SK-N-SH (cell line): ENCODE data around the gene LCN15. TPM values are rescaled to one million over a fixed set of nuclear protein-coding genes. Genes with fewer than 3 reads are reported as not detected.
A peak's percentile ranks its signal among the peaks of the same experiment; 100 is the strongest.

Experiments used
- CTCF ChIA-PET: fragments of 300-600, 350-600 bp; formaldehyde crosslinking; extraction: SDS; loops from one replicate; lab custom pipeline; 2021; lab: Yijun Ruan, JAX
- POLR2A ChIA-PET: fragments of 350-600 bp; sonication (Branson Sonifier 250); formaldehyde crosslinking; extraction: SDS; loops from one replicate; lab custom pipeline; 2020; ENCODE audit warnings: antibody characterized with exemption, inconsistent platforms; lab: Yijun Ruan, JAX
- DNase-seq: peaks from one replicate; pipeline ENCODE4 v3.0.0; 2012
- H2AFZ ChIP-seq: fragments of 200-600 bp; sonication (generic); 2 replicates; pipeline ENCODE4 v1.8.1; 2016; ENCODE audit warnings: antibody characterized with exemption, mild to moderate bottlenecking, low read depth
- H3F3A ChIP-seq: fragments of 200-600 bp; sonication (generic); replicated peaks from 2 replicates; pipeline ENCODE3; 2016; ENCODE audit warnings: antibody characterized with exemption, mild to moderate bottlenecking; ENCODE audit not compliant: insufficient read depth
- H3K27ac ChIP-seq, 2 experiments: fragments of 200-500 bp in 1 of 2; fragments of 200-600 bp in 1 of 2; sonication (Bioruptor generic) in 1 of 2; sonication (generic), shearing (Covaris generic) in 1 of 2; 2 replicates each; pipeline versions ENCODE4 v1.5.1 to v1.6.1; 2014 to 2016; ENCODE audit warnings: low read depth in 2 of 2, inconsistent platforms in 1 of 2, low read length in 1 of 2, mild to moderate bottlenecking in 1 of 2, mixed read lengths in 1 of 2
- H3K27me3 ChIP-seq: fragments of 200-600 bp; sonication (generic), shearing (Covaris generic); 2 replicates; pipeline ENCODE4 v1.6.1; 2016; ENCODE audit warnings: mixed run types; ENCODE audit not compliant: insufficient read depth
- H3K36me3 ChIP-seq, 2 experiments: fragments of 200-500 bp in 1 of 2; fragments of 200-600 bp in 1 of 2; sonication (Bioruptor generic) in 1 of 2; sonication (generic) in 1 of 2; replicated peaks in 1 of 2; 2 replicates each; pipeline versions ENCODE3 to v1.5.1; 2014 to 2016; ENCODE audit warnings: low read length in 1 of 2, mild to moderate bottlenecking in 1 of 2; ENCODE audit not compliant: insufficient read depth in 2 of 2, control insufficient read depth in 1 of 2
- H3K4me1 ChIP-seq, 2 experiments: fragments of 200-500 bp in 1 of 2; fragments of 200-600 bp in 1 of 2; sonication (Bioruptor generic) in 1 of 2; sonication (generic), shearing (Covaris generic) in 1 of 2; 2 replicates each; pipeline versions ENCODE4 v1.5.1 to v1.6.1; 2014 to 2016; ENCODE audit warnings: low read depth in 1 of 2, low read length in 1 of 2, mixed run types in 1 of 2; ENCODE audit not compliant: insufficient read depth in 2 of 2, control insufficient read depth in 1 of 2
- H3K4me2 ChIP-seq: fragments of 200-600 bp; sonication (generic), shearing (Covaris generic); 2 replicates; pipeline ENCODE4 v1.6.1; 2017; ENCODE audit warnings: mixed run types
- H3K4me3 ChIP-seq, 2 experiments: fragments of 200-500 bp in 1 of 2; fragments of 200-600 bp in 1 of 2; sonication (Bioruptor generic) in 1 of 2; sonication (generic), shearing (Covaris generic) in 1 of 2; 2 replicates each; pipeline versions ENCODE4 v1.5.1 to v1.8.1; 2014 to 2016; ENCODE audit warnings: low read depth in 2 of 2, inconsistent platforms in 1 of 2, low read length in 1 of 2, mild to moderate bottlenecking in 1 of 2, mixed read lengths in 1 of 2, moderate library complexity in 1 of 2
- H3K79me2 ChIP-seq: fragments of 200-600 bp; sonication (generic); 2 replicates; pipeline ENCODE4 v1.8.1; 2017; ENCODE audit warnings: mild to moderate bottlenecking; ENCODE audit not compliant: insufficient read depth
- H3K9ac ChIP-seq: fragments of 200-600 bp; sonication (generic); 2 replicates; pipeline ENCODE4 v1.6.1; 2017; ENCODE audit warnings: mixed run types
- H3K9me2 ChIP-seq: fragments of 200-600 bp; sonication (generic); 2 replicates; pipeline ENCODE4 v1.6.1; 2017; ENCODE audit warnings: mixed run types
- H3K9me3 ChIP-seq: fragments of 200-600 bp; sonication (generic); 2 replicates; pipeline ENCODE4 v1.6.1; 2017; ENCODE audit warnings: mixed run types, mild to moderate bottlenecking, moderate library complexity
- H4K20me1 ChIP-seq: fragments of 200-600 bp; sonication (generic); 2 replicates; pipeline ENCODE4 v1.6.1; 2017; ENCODE audit warnings: mild to moderate bottlenecking, mixed run types; ENCODE audit not compliant: insufficient read depth
- ELF1 ChIP-seq: IDR thresholded peaks from 2 replicates; pipeline ENCODE4 v1.4.0; 2012
- EP300 ChIP-seq, 2 experiments: IDR thresholded peaks; 2 replicates each; pipeline versions ENCODE4 v1.4.0 to v1.6.1; 2012; ENCODE audit warnings: borderline replicate concordance in 1 of 2, low read depth in 1 of 2, low read length in 1 of 2
- EZH2phosphoT487 ChIP-seq: fragments of 200-600 bp; sonication (generic); IDR thresholded peaks from 2 replicates; pipeline ENCODE4 v1.6.1; 2017; ENCODE audit warnings: low read depth, mixed run types, mild to moderate bottlenecking, antibody characterized with exemption, moderate library complexity, borderline replicate concordance
- FOSL2 ChIP-seq: IDR thresholded peaks from 2 replicates; pipeline ENCODE4 v1.4.0; 2012; ENCODE audit warnings: low read depth, mild to moderate bottlenecking, moderate library complexity, borderline replicate concordance
- FOXM1 ChIP-seq: IDR thresholded peaks from 2 replicates; pipeline ENCODE4 v1.4.0; 2012; ENCODE audit warnings: low read depth, mild to moderate bottlenecking
- GABPA ChIP-seq: IDR thresholded peaks from 2 replicates; pipeline ENCODE4 v1.4.0; 2012; ENCODE audit warnings: low read depth, mild to moderate bottlenecking
- GATA2 ChIP-seq: sonication (generic); formaldehyde crosslinking; IDR thresholded peaks from 2 replicates; pipeline ENCODE4 v1.5.0; 2020; ENCODE audit warnings: mild to moderate bottlenecking, missing genetic modification reagents
- JUND ChIP-seq: IDR thresholded peaks from 2 replicates; pipeline ENCODE4 v1.4.0; 2012
- POLR2AphosphoS5 ChIP-seq: IDR thresholded peaks from 2 replicates; pipeline ENCODE4 v1.6.1; 2012; ENCODE audit warnings: low read depth, low read length
- RAD21 ChIP-seq: IDR thresholded peaks from 2 replicates; pipeline ENCODE4 v1.6.1; 2012; ENCODE audit warnings: mild to moderate bottlenecking, low read length
- RCOR1 ChIP-seq: fragments of 150-350 bp; IDR thresholded peaks from 2 replicates; pipeline ENCODE4 v1.6.1; 2017; ENCODE audit warnings: antibody characterized with exemption, low read length
- REST ChIP-seq: IDR thresholded peaks from 2 replicates; pipeline ENCODE4 v1.6.1; 2012; ENCODE audit warnings: mild to moderate bottlenecking, low read depth, low read length, moderate library complexity
- RXRA ChIP-seq: IDR thresholded peaks from 2 replicates; pipeline ENCODE4 v1.4.0; 2012; ENCODE audit warnings: low read depth, mild to moderate bottlenecking, borderline replicate concordance
- SIN3A ChIP-seq: IDR thresholded peaks from 2 replicates; pipeline ENCODE4 v1.6.1; 2012; ENCODE audit warnings: low read depth, mild to moderate bottlenecking, low read length, moderate library complexity, borderline replicate concordance
- SMC3 ChIP-seq: IDR thresholded peaks from 2 replicates; pipeline ENCODE4 v1.6.1; 2012; ENCODE audit warnings: low read depth, low read length, improper control_type of control experiment
- TCF12 ChIP-seq: IDR thresholded peaks from 2 replicates; pipeline ENCODE4 v1.4.0; 2012
- YY1 ChIP-seq: IDR thresholded peaks from 2 replicates; pipeline ENCODE4 v1.4.0; 2012; ENCODE audit warnings: low read depth, mild to moderate bottlenecking
- WGBS: methylation state at CpG from one replicate; pipeline ENCODE4 v1.1.6; 2017; ENCODE audit warnings: low lambda C conversion rate; 5-methylcytosine and 5-hydroxymethylcytosine counted together
- polyA plus RNA-seq, 3 experiments: library from polyadenylated mRNA; depleted of rRNA; stranded (reverse); fragments of >200 nt; gene quantifications; 2 replicates each; pipeline ENCODE4 v1.2.3, GENCODE V29; 2012
- TF ChIP-seq, protein P1 (sequence below): fragments of 200-600 bp; sonication (generic); IDR thresholded peaks from 2 replicates; pipeline ENCODE4 v1.6.1; 2017; ENCODE audit warnings: antibody characterized with exemption, mild to moderate bottlenecking, moderate library complexity
- TF ChIP-seq, protein P2 (sequence below): IDR thresholded peaks from 2 replicates; pipeline ENCODE4; 2012
- TF ChIP-seq, protein P3 (sequence below): IDR thresholded peaks from 2 replicates; pipeline ENCODE4 v1.4.0; 2012; ENCODE audit warnings: low read depth, borderline replicate concordance

LCN15 gene
- polyA plus RNA-seq, 1 of the 3 experiments (the other 2 are of a cell fraction), result 0.08 TPM

- H3K9me3 ChIP-seq, result no peaks in the 10 kb centered on the region
- ChIA-PET CTCF (interaction anchor here (0.6 to 5.0 kb wide), 25 partner anchors 9 to 258 kb away, joined by 3 to 36 read pairs (median 4); partner anchors contain the start of genes AJM1, LCN15 and RABL6), POLR2A (interaction anchor here (0.6 kb wide), 1 partner anchor 73 kb away, joined by 3 read pairs; no protein-coding TSS in a partner anchor)
- no peaks in the 10 kb centered on the region for H3K27me3 ChIP-seq
- no peaks in the 10 kb centered on the region for H3K9me2 ChIP-seq
- H3K4me3 ChIP-seq, result peak overlapping the region; percentile 89 to 95
- DNase-seq, result peak; percentile 59
- TF ChIP-seq POLR2AphosphoS5 (no peak), FOSL2 (no peak), RXRA (no peak), ELF1 (no peak), REST (no peak), GATA2 (no peak), TCF12 (no peak), FOXM1 (no peak), EP300 (IDR thresholded peaks at IDR 0.05; ENCODE audit: borderline replicate concordance in 1 of 2, low read depth in 1 of 2, low read length in 1 of 2) (no peak), RAD21 (peak; percentile 43), SMC3 (no peak), GABPA (no peak), RCOR1 (no peak), YY1 (0 out of 2 replicates have a peak, but pooled peaks have one; percentile 15), SIN3A (peak; percentile 15; the same call in 1 of the 2 replicates), EZH2phosphoT487 (no peak), JUND (no peak)
- TF ChIP-seq, protein P1, sequence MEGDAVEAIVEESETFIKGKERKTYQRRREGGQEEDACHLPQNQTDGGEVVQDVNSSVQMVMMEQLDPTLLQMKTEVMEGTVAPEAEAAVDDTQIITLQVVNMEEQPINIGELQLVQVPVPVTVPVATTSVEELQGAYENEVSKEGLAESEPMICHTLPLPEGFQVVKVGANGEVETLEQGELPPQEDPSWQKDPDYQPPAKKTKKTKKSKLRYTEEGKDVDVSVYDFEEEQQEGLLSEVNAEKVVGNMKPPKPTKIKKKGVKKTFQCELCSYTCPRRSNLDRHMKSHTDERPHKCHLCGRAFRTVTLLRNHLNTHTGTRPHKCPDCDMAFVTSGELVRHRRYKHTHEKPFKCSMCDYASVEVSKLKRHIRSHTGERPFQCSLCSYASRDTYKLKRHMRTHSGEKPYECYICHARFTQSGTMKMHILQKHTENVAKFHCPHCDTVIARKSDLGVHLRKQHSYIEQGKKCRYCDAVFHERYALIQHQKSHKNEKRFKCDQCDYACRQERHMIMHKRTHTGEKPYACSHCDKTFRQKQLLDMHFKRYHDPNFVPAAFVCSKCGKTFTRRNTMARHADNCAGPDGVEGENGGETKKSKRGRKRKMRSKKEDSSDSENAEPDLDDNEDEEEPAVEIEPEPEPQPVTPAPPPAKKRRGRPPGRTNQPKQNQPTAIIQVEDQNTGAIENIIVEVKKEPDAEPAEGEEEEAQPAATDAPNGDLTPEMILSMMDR, result peak; percentile 100
- TF ChIP-seq, protein P2, sequence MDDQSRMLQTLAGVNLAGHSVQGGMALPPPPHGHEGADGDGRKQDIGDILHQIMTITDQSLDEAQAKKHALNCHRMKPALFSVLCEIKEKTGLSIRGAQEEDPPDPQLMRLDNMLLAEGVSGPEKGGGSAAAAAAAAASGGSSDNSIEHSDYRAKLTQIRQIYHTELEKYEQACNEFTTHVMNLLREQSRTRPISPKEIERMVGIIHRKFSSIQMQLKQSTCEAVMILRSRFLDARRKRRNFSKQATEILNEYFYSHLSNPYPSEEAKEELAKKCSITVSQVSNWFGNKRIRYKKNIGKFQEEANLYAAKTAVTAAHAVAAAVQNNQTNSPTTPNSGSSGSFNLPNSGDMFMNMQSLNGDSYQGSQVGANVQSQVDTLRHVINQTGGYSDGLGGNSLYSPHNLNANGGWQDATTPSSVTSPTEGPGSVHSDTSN, result no peak
- TF ChIP-seq, protein P3, sequence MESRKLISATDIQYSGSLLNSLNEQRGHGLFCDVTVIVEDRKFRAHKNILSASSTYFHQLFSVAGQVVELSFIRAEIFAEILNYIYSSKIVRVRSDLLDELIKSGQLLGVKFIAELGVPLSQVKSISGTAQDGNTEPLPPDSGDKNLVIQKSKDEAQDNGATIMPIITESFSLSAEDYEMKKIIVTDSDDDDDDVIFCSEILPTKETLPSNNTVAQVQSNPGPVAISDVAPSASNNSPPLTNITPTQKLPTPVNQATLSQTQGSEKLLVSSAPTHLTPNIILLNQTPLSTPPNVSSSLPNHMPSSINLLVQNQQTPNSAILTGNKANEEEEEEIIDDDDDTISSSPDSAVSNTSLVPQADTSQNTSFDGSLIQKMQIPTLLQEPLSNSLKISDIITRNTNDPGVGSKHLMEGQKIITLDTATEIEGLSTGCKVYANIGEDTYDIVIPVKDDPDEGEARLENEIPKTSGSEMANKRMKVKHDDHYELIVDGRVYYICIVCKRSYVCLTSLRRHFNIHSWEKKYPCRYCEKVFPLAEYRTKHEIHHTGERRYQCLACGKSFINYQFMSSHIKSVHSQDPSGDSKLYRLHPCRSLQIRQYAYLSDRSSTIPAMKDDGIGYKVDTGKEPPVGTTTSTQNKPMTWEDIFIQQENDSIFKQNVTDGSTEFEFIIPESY, result no peak
- peaks cover 11% of the 10 kb centered on the region for H3K79me2 ChIP-seq
- peak overlapping the region; percentile 72; the same call in 1 of the 2 replicates for H2AFZ ChIP-seq
- peak overlapping the region; percentile 90 for H3K9ac ChIP-seq
- peaks cover 7 to 37% of the 10 kb centered on the region in 2 experiments for H3K4me1 ChIP-seq
- H3F3A ChIP-seq, result peaks cover 15% of the 10 kb centered on the region
- H4K20me1 ChIP-seq, result peaks cover 5% of the 10 kb centered on the region; the same call in 1 of the 2 replicates
- H3K27ac ChIP-seq, result peak overlapping the region; percentile 67 to 90
- H3K4me2 ChIP-seq, result peak overlapping the region; percentile 100
- H3K36me3 ChIP-seq, result peaks cover 0 to 9% of the 10 kb centered on the region in 2 experiments
- 10% methylated on average over 9 of the region's 29 CpGs for WGBS
Measured at GRCh38 chr9:136791516-136792276, 27.4 kb upstream of the LCN15 start.
